HepG2 (cell line): ENCODE measurements around the gene GOSR1. TPM values are rescaled to one million over a fixed set of nuclear protein-coding genes. Genes with fewer than 3 reads are reported as not detected.

Experiments used
- ATAC-seq: fragments of 200-7000 bp; cut with Tn5 transposase; 3 replicates; pipeline ENCODE4 v1.9.1; 2020; ENCODE audit warnings: mild to moderate bottlenecking, moderate library complexity
- BruUV-seq: library from RNA; stranded (reverse); fragments of 400-500 nt; replicated peaks from 2 replicates; lab custom pipeline; 2021; lab: Mats Ljungman, UMichigan
- CTCF ChIA-PET: fragments of 300-600 bp; formaldehyde crosslinking; extraction: SDS; loops from one replicate; lab custom pipeline; 2021; ENCODE audit warnings: low total read pairs, inconsistent platforms, low intra/inter-chr PET ratio; lab: Yijun Ruan, JAX
- POLR2A ChIA-PET: fragments of 350-600 bp; sonication (Branson Sonifier 250); formaldehyde crosslinking; loops from one replicate; lab custom pipeline; 2020; ENCODE audit warnings: antibody characterized with exemption, inconsistent platforms; lab: Yijun Ruan, JAX
- DNase-seq: peaks from one replicate; pipeline ENCODE4 v3.0.0-alpha.2; 2015; ENCODE audit warnings: low spot score
- FAIRE-seq: peaks from 3 replicates; lab custom pipeline; 2011; peaks lifted over from hg19 to GRCh38; lab: Jason Lieb, UNC
- H2AFZ ChIP-seq: one replicate; pipeline ENCODE4 v1.6.1; 2011; ENCODE audit warnings: low read length, inconsistent platforms
- H3K27ac ChIP-seq: fragments of 300-600 bp; 3 replicates; pipeline ENCODE4 v1.8.0; 2011; ENCODE audit warnings: mixed run types, mild to moderate bottlenecking, mixed read lengths, low read length, inconsistent platforms; ENCODE audit not compliant: insufficient read depth; ENCODE audit errors: extremely low read length
- H3K27me3 ChIP-seq, 2 experiments: fragments of 200-600 bp in 1 of 2; 2 replicates in 1 of 2; 3 replicates in 1 of 2; pipeline versions ENCODE4 v1.6.0 to v1.8.0; 2011; ENCODE audit warnings: low read length in 2 of 2, mild to moderate bottlenecking in 2 of 2, moderate library complexity in 2 of 2, inconsistent platforms in 1 of 2; ENCODE audit not compliant: insufficient read depth in 2 of 2, control insufficient read depth in 1 of 2
- H3K36me3 ChIP-seq, 2 experiments: fragments of 200-600 bp in 1 of 2; replicated peaks in 1 of 2; 2 replicates in 1 of 2; 3 replicates in 1 of 2; pipeline versions ENCODE4 v1.5.1 to v1.8.0; 2011; ENCODE audit warnings: low read length in 2 of 2, inconsistent platforms in 1 of 2; ENCODE audit not compliant: insufficient read depth in 2 of 2, control insufficient read depth in 1 of 2
- H3K4me1 ChIP-seq: 2 replicates; pipeline ENCODE4 v1.5.1; 2012; ENCODE audit warnings: low read length, inconsistent platforms; ENCODE audit not compliant: insufficient read depth
- H3K4me2 ChIP-seq: 2 replicates; pipeline ENCODE4 v1.6.0; 2011; ENCODE audit warnings: low read depth, low read length, inconsistent platforms
- H3K4me3 ChIP-seq, 3 experiments: fragments of 200-600 bp in 1 of 3; sonication (generic), shearing (Covaris generic) in 1 of 3; replicated peaks in 1 of 3; 2 replicates each; pipeline ENCODE4 v1.5.1; 2011 to 2016; ENCODE audit warnings: low read length in 3 of 3, inconsistent platforms in 2 of 3, low read depth in 2 of 3, mild to moderate bottlenecking in 2 of 3, control low read depth in 1 of 3, mixed read lengths in 1 of 3; ENCODE audit not compliant: insufficient read depth in 1 of 3
- H3K79me2 ChIP-seq: one replicate; pipeline ENCODE4 v1.6.1; 2011; ENCODE audit warnings: low read length, inconsistent platforms; ENCODE audit not compliant: insufficient read depth
- H3K9ac ChIP-seq: 2 replicates; pipeline ENCODE4 v1.6.0; 2011; ENCODE audit warnings: mild to moderate bottlenecking, low read depth, low read length, inconsistent platforms; ENCODE audit not compliant: insufficient read depth
- H3K9me3 ChIP-seq: 2 replicates; pipeline ENCODE4 v1.5.1; 2012; ENCODE audit warnings: mild to moderate bottlenecking, low read length
- H4K20me1 ChIP-seq: 2 replicates; pipeline ENCODE4 v1.6.0; 2011; ENCODE audit warnings: inconsistent platforms, mild to moderate bottlenecking, low read length, moderate library complexity; ENCODE audit not compliant: insufficient read depth
- CBX5 ChIP-seq: sonication (generic); formaldehyde crosslinking; IDR thresholded peaks from 2 replicates; pipeline ENCODE4 v1.4.0; 2020; ENCODE audit warnings: missing genetic modification reagents, borderline replicate concordance
- ETV6 ChIP-seq: sonication (generic); formaldehyde crosslinking; conservative IDR thresholded peaks from 2 replicates; pipeline ENCODE4 v1.4.0; 2020; ENCODE audit warnings: missing genetic modification reagents
- FOXA1 ChIP-seq, 2 experiments: fragments of 450-650 bp in 1 of 2; sonication (generic) in 1 of 2; formaldehyde crosslinking in 1 of 2; IDR thresholded peaks; 2 replicates each; pipeline versions ENCODE4 v1.4.0 to v1.6.1; 2016 to 2020; ENCODE audit warnings: missing genetic modification reagents in 1 of 2
- GATAD1 ChIP-seq: IDR thresholded peaks from 2 replicates; pipeline ENCODE4 v1.6.1; 2016; ENCODE audit warnings: missing genetic modification reagents, missing compliant biosample characterization
- MTF2 ChIP-seq: sonication (generic); formaldehyde crosslinking; IDR thresholded peaks from 2 replicates; pipeline ENCODE4 v1.5.0; 2020; ENCODE audit warnings: missing genetic modification reagents, borderline replicate concordance
- NR2F6 ChIP-seq, 2 experiments: IDR thresholded peaks; 2 replicates each; pipeline ENCODE4 v1.6.1; 2016; ENCODE audit warnings: antibody characterized with exemption in 1 of 2, mild to moderate bottlenecking in 1 of 2
- RELA ChIP-seq: sonication (generic); formaldehyde crosslinking; IDR thresholded peaks from 2 replicates; pipeline ENCODE4 v1.4.0; 2020; ENCODE audit warnings: missing genetic modification reagents
- ZKSCAN5 ChIP-seq: sonication (generic); formaldehyde crosslinking; IDR thresholded peaks from 2 replicates; pipeline ENCODE4 v1.5.1; 2020; ENCODE audit warnings: mild to moderate bottlenecking, missing genetic modification reagents
- ZNF790 ChIP-seq: sonication (generic); formaldehyde crosslinking; IDR thresholded peaks from 2 replicates; pipeline ENCODE4 v1.8.0; 2022; ENCODE audit warnings: missing genetic modification reagents, mild to moderate bottlenecking, borderline replicate concordance
- ZNF878 ChIP-seq: sonication (generic); formaldehyde crosslinking; IDR thresholded peaks from 2 replicates; pipeline ENCODE4 v1.8.1; 2023; ENCODE audit warnings: mild to moderate bottlenecking, missing genetic modification reagents, moderate library complexity
- ZNF883 ChIP-seq: sonication (generic); formaldehyde crosslinking; IDR thresholded peaks from 2 replicates; pipeline ENCODE4 v1.5.1; 2020; ENCODE audit warnings: mild to moderate bottlenecking, missing genetic modification reagents; ENCODE audit errors: not compliant biosample characterization
- WGBS: methylation state at CpG from one replicate; pipeline ENCODE4 v1.1.6; 2017; ENCODE audit warnings: low lambda C conversion rate; 5-methylcytosine and 5-hydroxymethylcytosine counted together
- in situ Hi-C: cut with HindIII; loops from 2 replicates; pipeline ENCODE4 v1.10.0; 2017; ENCODE audit warnings: low pct_unique_long_range_greater_than_20kb; ENCODE audit not compliant: extremely low pct_ligation_motif_present
- intact Hi-C: fragments of 100-400 bp; cut with micrococcal nuclease; formaldehyde crosslinking; loops from one replicate; pipeline ENCODE4 v1.10.0; 2022; ENCODE audit not compliant: unreplicated experiment
- polyA plus RNA-seq, 8 experiments: library from polyadenylated mRNA; depleted of rRNA in 3 of 8; stranded (reverse) in 7 of 8; unstranded in 1 of 8; fragments of >200 nt; fragmentation: Illumina TruSeq in 4 of 8; extraction: Trizol in 4 of 8; gene quantifications; 2 replicates each; pipeline versions ENCODE4 v1.2.1 to v1.2.3, GENCODE V29; 2011 to 2016; ENCODE audit warnings: low read depth in 4 of 8, missing spikeins in 1 of 8, mixed read lengths in 1 of 8; ENCODE audit not compliant: insufficient read depth in 1 of 8
- total RNA-seq, 5 experiments: library from RNA; depleted of rRNA; stranded (reverse); fragments of >200 nt; fragmentation: Illumina TruSeq; extraction: Trizol; gene quantifications; 2 replicates each; pipeline ENCODE4 v1.2.3, GENCODE V29; 2016; ENCODE audit warnings: low read depth in 1 of 5
- TF ChIP-seq, protein P1 (sequence below): sonication (generic); formaldehyde crosslinking; IDR thresholded peaks from 2 replicates; pipeline ENCODE4 v1.5.0; 2020; ENCODE audit warnings: missing genetic modification reagents, mild to moderate bottlenecking, borderline replicate concordance

GOSR1 gene
- total and polyA plus RNA-seq, 2 of the 13 experiments (the other 11 are each of a cell fraction or from before 2014, with no cell fraction given) = 15.8 to 37.0 TPM

GRCh38 chr17:30429155-30429554, 48.1 kb upstream of the GOSR1 start:
- intact Hi-C loops = no loop called here
- no peak overlapping the region for H2AFZ ChIP-seq
- H3K27me3 ChIP-seq = no peaks in the 10 kb centered on the region
- H3K4me1 ChIP-seq = no peaks in the 10 kb centered on the region
- ATAC-seq = no peak
- DNase-seq = no peak
- FAIRE-seq = no peak
- WGBS = 100% methylated on average over 1 of the region's 1 CpG
- CTCF ChIA-PET = no interaction called here
- no peak overlapping the region for H3K9ac ChIP-seq
- H3K36me3 ChIP-seq = peaks cover 6 to 56% of the 10 kb centered on the region in 2 experiments
- no peak overlapping the region for H3K4me2 ChIP-seq
- no peak overlapping the region for H3K27ac ChIP-seq
- H3K79me2 ChIP-seq = peaks cover 2% of the 10 kb centered on the region
- H4K20me1 ChIP-seq = no peaks in the 10 kb centered on the region
- TF ChIP-seq CBX5 (CRISPR knock-in tag) = no peak
- no peak for TF ChIP-seq ZNF883 (CRISPR knock-in tag)
- TF ChIP-seq, all 625 proteins: peak for 0
- Histone ChIP-seq H3K4me3 (no peak overlapping the region), H3K9me3 (no peaks in the 10 kb centered on the region)
- in situ Hi-C loops = no loop called here
- BruUV-seq = no TSS peak
- POLR2A ChIA-PET = no interaction called here

DNA sequence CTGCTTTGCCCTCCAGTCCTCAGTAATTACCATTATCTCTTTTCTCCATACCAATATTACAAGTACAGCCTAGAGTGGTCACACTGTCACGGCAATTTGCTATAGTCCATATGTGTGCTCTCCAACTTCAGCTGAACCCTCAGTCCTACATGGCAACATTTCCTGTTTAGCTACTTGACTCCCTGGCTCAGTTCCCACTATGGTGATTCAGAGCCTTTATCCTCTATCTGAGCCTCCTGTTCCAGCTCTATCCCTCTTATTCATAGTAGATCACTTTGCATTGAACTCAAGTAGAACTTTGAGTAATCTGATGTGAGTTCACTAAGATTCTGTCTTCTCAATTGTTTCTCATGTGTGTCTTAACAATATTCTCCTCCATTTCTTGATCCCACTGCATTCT, 43.7 kb upstream of the GOSR1 start:
- H3K79me2 ChIP-seq = peaks cover 2% of the 10 kb centered on the region
- FAIRE-seq = no peak
- no TSS peak for BruUV-seq

More for the DNA sequence above, 43.7 kb upstream of the GOSR1 start:
- no peak for DNase-seq
- H3K9ac ChIP-seq = no peak overlapping the region
- in situ Hi-C loops (no loop called here), intact Hi-C loops (no loop called here)
- CTCF ChIA-PET = no interaction called here
- H3K27ac ChIP-seq = no peak overlapping the region
- ATAC-seq = no peak
- POLR2A ChIA-PET = no interaction called here
- no peaks in the 10 kb centered on the region for H3K4me1 ChIP-seq
- TF ChIP-seq FOXA1 (IDR thresholded peaks at IDR 0.05) (no peak), FOXA1 (CRISPR knock-in tag; IDR thresholded peaks at IDR 0.05) (no peak), NR2F6 (IDR thresholded peaks at IDR 0.05) (no peak), NR2F6 (CRISPR knock-in tag; IDR thresholded peaks at IDR 0.05) (no peak), ZNF790 (CRISPR knock-in tag) (no peak), ETV6 (CRISPR knock-in tag) (no peak), GATAD1 (CRISPR knock-in tag) (no peak), ZKSCAN5 (CRISPR knock-in tag) (no peak), ZNF878 (no peak), MTF2 (CRISPR knock-in tag) (no peak), RELA (no peak)
- TF ChIP-seq, protein P1, sequence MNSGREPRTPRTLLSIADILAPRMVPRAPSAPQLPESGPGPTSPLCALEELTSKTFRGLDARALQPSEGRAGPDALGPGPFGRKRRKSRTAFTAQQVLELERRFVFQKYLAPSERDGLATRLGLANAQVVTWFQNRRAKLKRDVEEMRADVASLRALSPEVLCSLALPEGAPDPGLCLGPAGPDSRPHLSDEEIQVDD (CRISPR knock-in tag) = no peak
- no peak overlapping the region for H3K4me3 ChIP-seq
- H3K9me3 ChIP-seq = no peaks in the 10 kb centered on the region
- H3K27me3 ChIP-seq = no peaks in the 10 kb centered on the region
- H4K20me1 ChIP-seq = no peaks in the 10 kb centered on the region
- WGBS = 96% methylated on average over 1 of the region's 1 CpG
- H2AFZ ChIP-seq = no peak overlapping the region
- no peak overlapping the region for H3K4me2 ChIP-seq
- H3K36me3 ChIP-seq = peaks cover 7 to 57% of the 10 kb centered on the region in 2 experiments
